LNCaP clone FGC (cell line): ENCODE results near the gene KCNN3.

Source experiments
- DNase-seq: peaks from one replicate; pipeline ENCODE4 v3.0.0-alpha.2; 2011; ENCODE audit warnings: low read depth
- H3K4me3 ChIP-seq: 2 replicates; pipeline ENCODE4 v1.5.1; 2011; ENCODE audit warnings: mild to moderate bottlenecking, low read depth, low read length, control low read depth
- CTCF ChIP-seq: IDR thresholded peaks from 2 replicates; pipeline ENCODE4 v1.5.1; 2012; ENCODE audit warnings: mild to moderate bottlenecking; ENCODE audit not compliant: control insufficient read depth, insufficient read depth; ENCODE audit errors: extremely low read depth

Gene KCNN3

DNA sequence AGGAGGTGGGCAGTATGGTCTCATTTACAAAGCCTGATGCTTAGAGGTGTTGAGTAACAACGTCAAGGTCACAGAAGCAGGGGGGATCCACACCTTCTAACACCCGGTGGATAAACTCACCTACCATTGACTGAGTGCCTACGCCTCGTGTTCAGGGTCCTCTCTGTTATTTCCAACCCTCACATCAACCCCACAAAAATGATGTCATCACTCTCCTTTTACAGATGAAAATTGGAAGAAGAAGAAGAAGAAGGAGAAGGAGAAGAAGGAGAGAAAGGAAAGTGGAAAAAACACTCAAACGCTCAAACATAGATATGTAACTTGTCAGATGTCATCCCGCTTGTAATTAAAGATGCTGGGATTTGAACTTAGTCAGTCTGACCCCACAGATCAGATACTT is 653 bp upstream of the KCNN3 start:
- TF ChIP-seq CTCF = no peak
- no peak overlapping the region for H3K4me3 ChIP-seq
- no peak for DNase-seq

DNA sequence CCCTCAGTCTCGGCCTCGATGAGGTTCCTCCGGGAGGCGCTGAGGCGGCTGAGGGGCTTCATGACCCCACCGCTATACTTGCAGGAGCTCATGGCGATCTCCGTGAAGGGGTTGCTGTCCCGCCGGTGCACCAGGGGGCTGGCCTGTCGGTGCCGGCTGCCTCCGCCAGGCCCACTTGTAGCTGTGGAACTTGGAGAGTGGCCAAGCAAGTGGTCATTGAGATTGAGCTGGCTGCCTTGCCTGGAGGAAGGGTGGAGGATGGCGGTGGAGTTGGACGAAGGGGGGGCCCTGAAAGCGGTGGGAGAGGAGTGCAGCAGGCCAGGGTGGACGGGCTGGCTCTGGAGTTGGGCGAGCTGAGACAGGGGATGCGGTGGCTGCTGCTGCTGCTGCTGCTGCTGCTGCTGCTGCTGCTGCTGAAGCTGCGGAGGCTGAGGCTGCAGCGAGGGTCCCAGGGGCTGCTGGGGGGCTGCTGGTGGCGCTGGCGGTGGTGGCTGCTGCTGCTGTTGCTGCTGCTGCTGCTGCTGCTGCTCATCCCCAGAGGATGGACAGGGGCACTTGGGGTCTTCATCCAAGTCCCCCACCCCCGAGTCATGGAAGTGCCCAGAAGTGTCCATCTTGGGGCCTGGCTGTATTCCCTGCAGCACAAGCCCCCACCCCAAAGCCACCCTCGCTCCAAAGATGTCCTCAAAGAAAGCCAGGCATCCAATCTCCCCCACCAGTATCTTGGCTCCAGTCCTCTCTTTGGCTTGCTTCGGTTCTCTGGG is 548 bp downstream of the KCNN3 start:
- no peak for TF ChIP-seq CTCF
- DNase-seq = no peak
- peak overlapping the region; percentile 25; the same call in 1 of the 2 replicates for H3K4me3 ChIP-seq

DNA sequence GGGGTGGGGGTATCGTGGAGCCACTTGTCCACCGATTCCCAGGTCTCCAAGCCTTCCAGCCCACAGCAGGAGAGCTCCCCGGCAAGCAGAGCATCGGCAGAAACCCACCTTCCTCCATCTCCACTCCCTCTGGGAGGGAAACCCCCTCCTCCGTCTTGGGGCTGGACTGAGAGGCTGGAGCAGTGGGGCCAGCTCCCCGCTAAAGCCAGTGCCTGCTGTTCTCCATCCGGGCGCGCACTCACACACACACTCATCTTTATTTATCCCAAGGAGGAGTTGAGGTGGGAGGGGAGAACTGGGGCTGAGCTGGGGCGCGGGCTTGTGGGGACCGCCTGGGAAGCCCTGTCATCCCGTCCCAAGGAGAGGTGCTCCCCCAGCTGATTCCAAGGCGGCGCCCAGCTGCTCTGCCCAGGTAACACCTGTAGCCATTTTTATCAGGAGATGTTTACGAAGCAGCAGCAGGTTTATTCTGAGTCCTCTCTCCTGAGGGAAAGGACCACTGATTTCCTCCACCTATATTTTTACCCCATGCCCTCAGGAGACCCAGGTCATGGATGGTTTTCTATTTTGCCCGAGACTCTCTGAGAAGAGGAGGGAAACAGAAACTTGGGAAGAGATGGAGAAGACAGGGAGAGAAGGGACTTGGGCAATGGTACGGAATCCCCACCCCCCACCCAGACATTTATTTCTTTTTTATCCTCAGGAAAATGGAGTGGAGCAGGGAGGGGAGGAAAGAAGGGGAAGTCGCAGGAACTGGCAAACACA is 2.1 kb downstream of the KCNN3 start:
- no peak overlapping the region for H3K4me3 ChIP-seq
- DNase-seq = no peak
- TF ChIP-seq CTCF = no peak

GRCh38 chr1:154867064-154867825 is 2.8 kb downstream of the KCNN3 start:
- no peak for TF ChIP-seq CTCF
- DNase-seq = no peak
- no peak overlapping the region for H3K4me3 ChIP-seq

GRCh38 chr1:154866257-154867063 is 3.6 kb downstream of the KCNN3 start:
- DNase-seq = no peak
- no peak overlapping the region for H3K4me3 ChIP-seq

More at GRCh38 chr1:154866257-154867063, 3.6 kb downstream of the KCNN3 start:
- TF ChIP-seq CTCF = no peak
